ENCODE measurements around the gene SNTG2. TPM values are rescaled to one million over a fixed set of nuclear protein-coding genes. Genes with fewer than 3 reads are reported as not detected.

The SNTG2 gene
- total RNA-seq, 1 experiment from 2014 or later: 20.5 TPM

- CTCF ChIA-PET: interaction anchor here (1.2 to 1.7 kb wide), 4 partner anchors 160 to 250 kb away, joined by 3 to 6 read pairs (median 4); no protein-coding TSS in a partner anchor
- POLR2A ChIA-PET: no interaction called here
- H3K4me1 Mint-ChIP-seq: no peaks in the 10 kb centered on the region
- no peaks in the 10 kb centered on the region for H3K27me3 Mint-ChIP-seq (ENCODE audit: low read depth)
- no peaks in the 10 kb centered on the region for H3K36me3 Mint-ChIP-seq
- no peak for DNase-seq (ENCODE audit: low spot score)
- no peak for TF ChIP-seq SMAD4 (CRISPR knock-in tag; IDR thresholded peaks at IDR 0.05)
- no peak for TF ChIP-seq ZNF138 (CRISPR knock-in tag; conservative IDR thresholded peaks at IDR 0.05)
- no peak for TF ChIP-seq TCF7 (CRISPR knock-in tag; IDR thresholded peaks at IDR 0.05; ENCODE audit: low read depth)
- no peak for TF ChIP-seq MXD4 (CRISPR knock-in tag; IDR thresholded peaks at IDR 0.05; ENCODE audit: borderline replicate concordance)
- no peak for TF ChIP-seq ATF2 (CRISPR knock-in tag; IDR thresholded peaks at IDR 0.05; ENCODE audit: borderline replicate concordance, low read depth)
- no peak for TF ChIP-seq ETV6 (CRISPR knock-in tag; IDR thresholded peaks at IDR 0.05)
- no peak for TF ChIP-seq MLX (CRISPR knock-in tag; IDR thresholded peaks at IDR 0.05)
- no peak for TF ChIP-seq ZNF396 (CRISPR knock-in tag; IDR thresholded peaks at IDR 0.05; ENCODE audit: borderline replicate concordance)
- TF ChIP-seq TP53 (CRISPR knock-in tag; IDR thresholded peaks at IDR 0.05): no peak
- no peak for TF ChIP-seq PRDM15 (CRISPR knock-in tag; IDR thresholded peaks at IDR 0.05)
- TF ChIP-seq USF1 (CRISPR knock-in tag; IDR thresholded peaks at IDR 0.05): no peak
- TF ChIP-seq STAT6 (CRISPR knock-in tag; conservative IDR thresholded peaks at IDR 0.05; ENCODE audit: low read depth): no peak
- TF ChIP-seq ZNF263 (CRISPR knock-in tag; IDR thresholded peaks at IDR 0.05; ENCODE audit: low read depth): no peak
- TF ChIP-seq PRRX2 (CRISPR knock-in tag; IDR thresholded peaks at IDR 0.05): no peak
- no peak for TF ChIP-seq ARID4B (CRISPR knock-in tag; IDR thresholded peaks at IDR 0.05; ENCODE audit: borderline replicate concordance)
- H3K27ac Mint-ChIP-seq: no peak overlapping the region
- no peak for ATAC-seq
- no peaks in the 10 kb centered on the region for H3K9me3 Mint-ChIP-seq
- H3K4me3 Mint-ChIP-seq: no peak overlapping the region
Observed at GRCh38 chr2:1300284-1300683, 349.6 kb downstream of the SNTG2 start.
